Measurements from ENCODE around the gene SFTA2.

SFTA2 gene

DNA sequence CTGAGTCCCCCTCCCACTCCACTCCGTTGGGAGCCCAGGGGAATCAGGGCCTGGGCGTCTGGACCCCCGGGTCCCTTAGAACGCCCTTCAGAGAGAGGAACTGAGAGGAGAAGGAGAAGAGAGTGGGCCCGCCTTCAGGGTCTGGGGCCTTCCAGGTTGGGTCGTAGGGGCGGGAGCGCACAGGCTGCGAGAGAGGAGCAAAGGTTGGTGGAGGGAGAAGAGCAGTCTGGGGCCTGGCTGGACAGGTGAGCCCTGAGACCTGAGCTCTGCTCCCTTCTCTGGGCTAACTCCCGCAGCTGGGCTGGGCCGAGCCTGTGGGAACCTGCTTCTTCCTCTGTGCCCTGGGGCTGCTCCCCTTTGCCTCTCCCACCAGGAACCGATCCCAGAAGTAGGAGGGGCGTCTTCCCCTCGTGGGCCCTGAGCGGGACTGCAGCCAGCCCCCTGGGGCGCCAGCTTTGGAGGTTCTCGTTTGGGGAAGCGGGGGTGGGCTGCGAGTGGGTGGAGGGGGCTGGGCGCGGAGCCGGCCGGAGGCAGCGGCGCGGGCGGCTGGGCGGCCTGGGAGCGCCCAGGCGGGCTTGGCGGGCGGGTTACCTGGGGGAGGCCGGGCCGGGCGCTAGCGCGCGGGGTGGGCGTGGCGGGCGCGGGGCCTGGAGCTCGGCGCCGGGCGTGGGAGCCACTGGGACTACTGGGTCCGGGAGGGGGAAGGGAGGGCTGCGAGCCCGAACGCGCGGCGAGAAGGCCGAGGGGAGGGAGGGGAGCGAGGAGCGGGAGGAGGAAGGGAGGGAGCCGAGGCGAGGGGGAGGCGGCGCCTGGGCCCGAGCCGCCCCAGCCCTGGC, 48.1 kb downstream of the SFTA2 start, which contains the start of gene DDR1:
Gene DDR1, plus strand, starts transcription at position 835 of the 836 bp plus-strand sequence. CDS start 4,211 bp downstream, outside the sequence.
- TF ChIP-seq CTCF (IDR thresholded peaks at IDR 0.05; ENCODE audit: low read depth, low read length, missing control alignments) = no peak
- DNase-seq (ENCODE audit: extremely low read depth, low read depth) = no peak
- H3K4me3 ChIP-seq (replicated peaks; ENCODE audit: low read depth, low read length) = peak within 1 kb of the TSS; percentile 59

- no peak for TF ChIP-seq CTCF (IDR thresholded peaks at IDR 0.05; ENCODE audit: low read depth, low read length, missing control alignments)
- DNase-seq (ENCODE audit: extremely low read depth, low read depth) = no peak
- no peak overlapping the region for H3K4me3 ChIP-seq (replicated peaks; ENCODE audit: low read depth, low read length)
Observed at GRCh38 chr6:30882759-30883684, 48.9 kb downstream of the SFTA2 start.

- no peak overlapping the region for H3K4me3 ChIP-seq (replicated peaks; ENCODE audit: low read depth, low read length)
- DNase-seq (ENCODE audit: extremely low read depth, low read depth) = no peak
- no peak for TF ChIP-seq CTCF (IDR thresholded peaks at IDR 0.05; ENCODE audit: low read depth, low read length, missing control alignments)
Observed at GRCh38 chr6:30882204-30882758, 49.7 kb downstream of the SFTA2 start.

- no peak for DNase-seq (ENCODE audit: extremely low read depth, low read depth)
- no peak overlapping the region for H3K4me3 ChIP-seq (replicated peaks; ENCODE audit: low read depth, low read length)
Observed at GRCh38 chr6:30881392-30882203, 50.4 kb downstream of the SFTA2 start.

More at GRCh38 chr6:30881392-30882203, 50.4 kb downstream of the SFTA2 start:
- no peak for TF ChIP-seq CTCF (IDR thresholded peaks at IDR 0.05; ENCODE audit: low read depth, low read length, missing control alignments)
